Mucosa of gallbladder (tissue), 1 donor: ENCODE measurements around the gene KRT25. TPM values are rescaled to one million over a fixed set of nuclear protein-coding genes. Genes with fewer than 3 reads are reported as not detected.
"Not testable (repeated sequence)": the region's sequence is repeated elsewhere in the genome, so short reads cannot be mapped to it uniquely, and the experiment has no call there.

Experiments used
- DNase-seq: peaks from one replicate; pipeline ENCODE4 v3.0.0-alpha.2; 2020; ENCODE audit warnings: low spot score
- total RNA-seq: library from RNA; stranded (reverse); gene quantifications from one replicate; pipeline ENCODE4 v1.2.1, GENCODE V29; 2021
- donor health status: DM: no; HTN: no; CAD: no.

Gene KRT25
- total RNA-seq, 1 donor from 2014 or later = not detected

DNA sequence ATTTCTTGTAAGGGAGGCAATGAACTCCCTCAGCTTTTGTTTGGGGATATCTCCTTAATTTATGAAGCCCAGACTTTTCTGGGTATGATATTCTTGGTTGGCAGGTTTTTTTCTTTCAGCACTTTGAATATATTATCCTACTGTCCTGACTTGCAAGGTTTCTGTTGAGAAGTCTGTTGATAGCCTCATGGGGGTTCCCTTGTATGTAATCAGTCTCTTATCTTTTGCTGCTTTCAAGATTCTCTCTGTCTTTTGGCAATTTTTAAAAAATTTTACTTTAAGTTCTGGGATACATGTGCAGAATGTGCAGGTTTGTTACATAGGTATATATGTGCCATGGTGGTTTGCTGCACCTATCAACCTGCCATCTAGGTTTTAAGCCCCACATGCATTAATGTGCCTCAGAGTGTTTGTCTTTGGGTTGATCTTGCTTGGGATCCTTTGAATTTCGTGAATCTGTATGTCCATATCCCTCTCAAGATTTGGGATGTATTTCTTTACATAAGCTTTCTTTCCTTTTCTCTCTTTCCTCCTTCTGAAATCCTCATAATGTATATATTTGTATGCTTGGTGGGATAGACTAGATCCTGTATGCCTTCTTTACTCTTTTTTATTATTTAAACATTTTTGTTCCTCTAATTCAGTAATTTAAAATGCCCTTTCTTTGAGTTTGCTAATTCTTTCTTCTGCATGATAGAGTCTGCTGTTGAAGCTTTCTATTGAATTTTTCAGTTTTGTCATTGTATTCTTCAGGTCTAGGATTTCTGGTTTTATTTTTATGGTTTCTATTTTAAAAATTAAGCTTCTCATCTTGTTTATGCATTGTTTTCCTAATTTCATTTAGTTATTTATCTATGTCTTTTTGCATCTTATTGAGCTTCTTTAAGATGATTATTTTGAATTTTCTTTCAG lies 5.2 kb upstream of the KRT25 start:
- DNase-seq = no peak

GRCh38 chr17:40753804-40754203 lies 1.3 kb downstream of the KRT25 start:
- no peak for DNase-seq

DNA sequence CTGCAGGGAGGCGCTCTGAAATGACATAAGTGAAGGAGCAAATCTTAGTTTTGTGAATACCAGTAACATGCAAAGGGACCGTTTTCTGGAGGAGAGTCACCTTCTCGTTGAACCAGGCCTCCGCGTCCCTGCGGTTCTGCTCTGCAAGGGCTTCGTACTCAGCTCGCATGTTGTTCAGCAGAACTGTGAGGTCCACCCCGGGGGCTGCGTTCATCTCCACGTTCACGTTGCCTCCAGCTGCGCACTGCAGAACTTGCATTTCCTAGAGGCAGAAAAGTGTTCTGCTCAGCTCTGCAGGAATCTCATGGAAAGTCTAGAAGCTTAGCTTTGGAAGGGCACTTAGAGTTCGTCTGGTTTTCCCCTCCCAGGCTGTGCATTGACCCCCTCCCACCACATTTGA lies 4.1 kb downstream of the KRT25 start:
- no peak for DNase-seq

DNA sequence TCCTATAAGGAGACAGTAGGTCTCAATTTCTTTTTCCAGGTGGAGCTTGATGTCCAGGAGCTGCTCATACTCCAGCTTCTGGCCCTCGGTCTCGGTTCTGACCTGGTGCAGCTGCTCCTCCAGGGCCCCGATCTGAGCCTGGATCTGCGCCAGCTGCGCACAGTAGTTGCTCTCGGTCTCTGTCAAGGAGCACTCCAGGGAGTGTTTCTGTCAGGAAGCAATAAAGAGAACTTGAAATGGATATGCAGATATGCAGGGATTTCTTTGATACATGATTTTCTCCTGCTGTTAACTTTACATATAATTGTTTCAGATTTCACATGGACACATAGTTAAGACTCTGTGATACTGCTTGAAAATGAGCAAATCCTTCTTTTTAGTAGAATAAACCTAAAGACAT lies 4.7 kb downstream of the KRT25 start:
- no peak for DNase-seq

DNA sequence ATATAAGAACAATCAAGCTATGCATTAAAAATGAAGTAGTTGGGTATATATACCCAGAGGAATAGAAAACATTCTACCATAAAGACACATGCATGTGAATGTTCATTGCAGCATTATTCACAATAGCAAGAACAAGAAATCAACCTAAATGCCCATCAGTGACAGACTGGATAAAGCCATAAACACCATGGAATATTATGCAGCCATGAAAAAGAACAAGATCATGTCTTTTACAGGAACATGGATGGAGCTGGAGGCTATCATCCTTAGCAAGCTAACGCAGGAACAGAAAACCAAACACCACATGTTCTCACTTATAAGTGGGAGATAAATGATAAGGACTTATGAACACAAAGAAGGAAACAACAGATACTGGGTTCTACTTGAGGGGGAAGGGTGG lies 6.5 kb downstream of the KRT25 start:
- not testable (repeated sequence) for DNase-seq

DNA sequence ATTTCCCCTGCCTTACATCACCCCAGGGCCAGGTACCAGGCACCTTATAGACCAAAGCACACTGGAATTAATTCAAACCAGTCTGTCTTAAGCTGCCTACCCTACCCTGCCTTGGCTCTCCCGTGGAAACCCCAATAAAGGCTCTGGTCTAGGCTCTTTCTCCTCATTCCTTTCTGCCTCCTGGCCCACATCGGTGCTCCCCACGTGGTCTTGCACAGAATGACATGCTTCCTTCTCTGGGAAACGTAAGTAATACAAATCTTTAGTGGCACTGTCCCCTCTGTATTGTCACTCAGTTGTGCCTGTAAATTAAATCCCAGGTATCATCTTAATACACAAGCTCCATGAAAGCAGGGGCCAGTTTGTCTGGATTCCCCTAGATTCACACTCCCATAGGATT lies 16.6 kb downstream of the KRT25 start:
- DNase-seq = no peak

DNA sequence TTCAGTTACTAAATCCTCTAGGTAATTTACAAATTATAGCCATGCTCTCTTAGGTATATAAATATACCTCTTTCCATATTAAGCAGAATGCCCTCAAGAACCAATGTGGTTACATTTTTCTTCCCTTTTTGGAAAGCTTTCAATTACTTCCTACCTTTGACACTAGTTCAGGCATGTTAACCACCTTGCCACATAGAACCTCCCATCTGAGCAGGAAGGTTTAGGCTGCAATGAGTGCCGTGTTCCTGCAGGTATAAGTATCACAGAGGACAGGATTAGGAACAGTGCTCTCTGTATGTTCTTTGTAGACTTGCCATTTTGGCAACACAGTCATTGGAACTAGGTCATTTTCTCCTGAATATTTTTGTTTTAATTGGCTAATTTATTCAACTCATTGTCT lies 20.1 kb downstream of the KRT25 start:
- no peak for DNase-seq

GRCh38 chr17:40734018-40734417 lies 21.1 kb downstream of the KRT25 start:
- DNase-seq = no peak

DNA sequence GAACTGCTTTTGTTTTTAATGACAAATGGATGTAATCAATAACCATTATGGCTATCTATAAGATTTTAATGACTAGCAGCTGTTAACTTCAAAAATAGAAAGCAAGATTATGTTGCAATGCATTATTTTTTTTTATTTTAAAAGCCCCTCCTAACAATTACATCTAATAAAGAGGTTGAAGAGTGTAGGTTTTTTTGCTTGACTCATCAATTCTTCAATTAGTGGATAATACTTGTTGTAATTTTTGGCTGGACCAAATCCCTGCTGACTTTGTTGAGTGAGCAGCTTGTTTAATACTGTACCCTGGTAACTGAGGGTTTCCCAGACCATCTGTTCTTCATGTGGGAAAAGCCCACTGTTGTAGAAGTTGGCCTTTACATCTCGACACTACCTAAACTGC lies 24.2 kb downstream of the KRT25 start:
- DNase-seq = no peak

GRCh38 chr17:40727447-40728231 lies 27.5 kb downstream of the KRT25 start:
- DNase-seq = no peak

DNA sequence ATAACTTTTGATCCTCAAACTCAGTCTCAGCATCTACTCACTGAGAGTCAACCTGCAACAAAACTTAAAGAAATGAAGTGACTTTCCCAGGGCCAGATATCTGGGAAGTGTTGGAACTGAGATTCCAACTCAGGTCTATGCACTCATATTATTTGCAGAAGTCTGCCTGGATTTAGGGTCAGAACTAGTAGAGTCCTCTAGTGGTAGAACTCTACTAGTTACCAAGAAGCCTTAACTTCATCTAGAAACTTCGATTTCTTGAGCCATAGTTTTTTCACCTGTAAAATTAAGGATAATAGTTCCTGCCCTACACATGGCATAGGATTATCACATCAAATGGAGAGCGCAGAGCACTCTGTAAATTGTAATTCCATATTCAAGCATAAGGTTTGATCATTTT lies 28.2 kb downstream of the KRT25 start:
- DNase-seq = no peak

- no peak for DNase-seq
Observed at GRCh38 chr17:40724656-40725055, 30.5 kb downstream of the KRT25 start.

GRCh38 chr17:40722241-40722640 lies 32.9 kb downstream of the KRT25 start:
- DNase-seq = no peak

GRCh38 chr17:40720899-40721298 lies 34.2 kb downstream of the KRT25 start:
- no peak for DNase-seq

DNA sequence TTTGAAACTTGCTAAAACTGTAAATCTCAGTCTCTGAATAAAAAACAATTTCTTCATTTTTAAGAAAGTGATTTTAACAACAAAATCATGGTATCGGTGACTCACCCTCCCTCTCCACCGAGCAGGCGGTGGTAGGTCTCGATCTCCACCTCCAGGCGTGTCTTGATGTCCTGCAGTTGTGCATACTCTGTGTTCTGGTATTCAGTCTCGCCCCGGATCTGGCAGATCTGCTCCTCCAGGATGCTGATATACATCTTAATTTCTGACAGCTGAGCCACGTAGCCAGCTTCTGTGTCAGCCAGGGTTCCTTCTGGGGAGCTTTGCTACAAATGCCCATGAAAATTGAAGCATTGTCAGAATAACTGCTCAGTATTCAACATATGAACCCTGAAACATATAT lies 36.2 kb downstream of the KRT25 start:
- DNase-seq = no peak

DNA sequence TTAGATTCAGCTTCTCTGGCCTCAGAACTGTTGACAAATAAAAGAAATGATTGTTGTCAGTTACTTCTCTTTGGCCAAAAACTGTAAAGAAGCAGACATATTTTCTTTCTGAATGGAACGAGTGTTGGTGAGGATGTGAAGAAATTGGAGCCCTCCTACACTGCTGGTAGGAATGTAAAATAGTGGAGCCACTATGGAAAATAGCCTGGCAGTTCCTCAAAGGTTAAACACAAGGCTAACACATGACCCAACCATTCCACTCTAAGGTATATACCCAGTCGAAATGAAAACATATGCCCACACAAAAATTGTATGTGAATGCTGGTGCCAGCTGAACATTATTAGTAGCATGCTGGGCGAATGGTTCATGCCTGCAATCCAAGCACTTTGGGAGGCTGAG lies 37.4 kb downstream of the KRT25 start:
- DNase-seq = no peak

DNA sequence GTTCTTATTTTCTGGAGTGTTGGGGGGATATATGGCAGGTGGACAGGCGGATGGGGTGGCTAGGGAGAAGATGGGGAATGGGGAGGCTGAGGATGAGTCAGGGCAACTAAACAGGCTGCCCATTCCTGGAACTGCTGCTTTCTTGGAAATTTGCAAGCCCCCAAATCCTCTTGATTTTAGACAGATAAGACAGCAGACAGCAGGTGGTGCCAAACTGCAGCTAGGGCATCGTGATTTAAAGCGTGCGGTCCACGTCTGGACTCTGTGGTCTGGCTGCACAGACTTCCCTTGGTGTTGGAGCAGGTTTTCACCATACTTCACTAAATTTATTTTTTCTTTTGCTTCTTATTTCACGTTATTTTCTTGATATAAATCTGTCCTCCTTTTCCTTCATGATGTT lies 40.7 kb downstream of the KRT25 start:
- DNase-seq = no peak

GRCh38 chr17:40707745-40708144 lies 47.4 kb downstream of the KRT25 start:
- DNase-seq = peak; percentile 45

DNA sequence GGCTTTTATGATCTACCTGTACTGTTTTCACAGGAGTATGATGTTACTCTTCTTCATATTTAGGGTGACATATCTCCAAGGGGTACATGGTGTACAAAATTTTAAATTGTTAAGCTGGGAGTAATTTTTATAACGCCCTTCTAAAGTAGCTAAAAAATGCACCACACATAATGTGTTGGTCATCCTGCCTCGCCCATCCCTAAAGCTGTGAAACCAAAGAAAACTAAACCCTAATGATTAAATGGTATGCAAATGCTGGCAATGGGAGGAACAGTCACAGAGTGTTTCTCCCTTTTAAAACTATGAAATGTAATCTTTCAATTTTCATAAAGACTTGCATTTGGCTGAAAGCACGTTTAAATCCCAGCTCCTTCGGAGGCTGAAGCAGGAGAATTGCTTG lies 49.5 kb downstream of the KRT25 start:
- no peak for DNase-seq

DNA sequence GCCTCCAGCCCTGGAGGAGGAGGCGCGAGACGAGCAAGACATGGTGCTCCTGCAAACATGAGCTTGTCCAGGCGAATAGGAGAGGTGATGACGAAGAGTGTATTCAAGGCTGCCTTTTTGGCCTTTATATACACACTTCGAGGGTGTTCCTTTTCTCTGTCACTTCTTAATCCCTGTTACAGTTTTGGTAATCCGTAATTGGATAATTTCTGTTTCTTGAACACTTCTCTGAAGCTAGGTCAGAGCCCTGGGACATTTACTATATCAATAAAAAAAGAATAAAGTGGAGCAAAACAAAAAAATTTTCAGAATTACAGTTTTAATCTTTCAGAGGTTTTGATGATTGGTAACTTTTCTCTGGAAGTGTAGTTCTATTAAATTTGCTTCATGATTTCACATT lies 51.5 kb downstream of the KRT25 start, which contains the start of gene KRT24:
KRT24 (minus strand) TSS at position 101 of the 400 bp plus-strand sequence; CDS start at position 42, 59 bp downstream.
- no peak for DNase-seq

DNA sequence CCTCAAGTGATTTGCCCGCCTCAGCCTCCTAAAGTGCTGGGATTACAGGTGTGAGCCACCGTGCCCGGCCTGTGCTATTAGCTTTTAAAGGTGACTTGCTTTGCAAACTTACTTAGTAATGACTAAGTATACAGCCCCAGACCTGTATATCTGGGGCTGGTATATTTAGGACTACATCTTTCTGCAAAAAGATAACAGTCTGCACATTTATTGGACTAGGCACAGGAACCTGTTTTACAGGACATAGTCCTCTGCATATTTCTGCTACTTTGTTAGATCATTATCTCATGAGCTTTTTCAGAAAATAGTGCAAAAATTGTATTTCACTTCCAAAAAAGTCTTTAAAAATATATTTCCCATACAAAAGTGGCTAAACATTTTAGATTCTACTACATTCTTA lies 52.9 kb downstream of the KRT25 start:
- no peak for DNase-seq

DNA sequence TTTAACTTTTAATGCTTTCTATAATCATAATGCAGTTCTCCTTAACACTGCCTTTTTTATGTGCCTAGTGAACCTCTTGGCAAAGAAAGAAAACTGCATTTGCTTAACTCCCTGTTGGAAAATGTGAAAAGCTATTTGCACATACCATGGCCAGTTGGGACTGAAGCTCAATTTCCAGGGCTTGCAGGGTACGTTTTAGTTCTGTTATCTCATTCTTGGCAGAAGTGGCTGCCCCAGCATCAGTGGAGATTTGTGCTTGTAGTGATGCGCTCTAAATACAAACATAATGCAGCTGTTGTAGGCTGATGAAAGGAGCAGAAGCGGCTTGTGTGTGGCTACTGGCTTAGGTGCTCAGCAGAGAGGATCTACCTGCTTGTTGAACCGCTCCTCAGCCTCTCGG lies 55.3 kb downstream of the KRT25 start:
- no peak for DNase-seq

DNA sequence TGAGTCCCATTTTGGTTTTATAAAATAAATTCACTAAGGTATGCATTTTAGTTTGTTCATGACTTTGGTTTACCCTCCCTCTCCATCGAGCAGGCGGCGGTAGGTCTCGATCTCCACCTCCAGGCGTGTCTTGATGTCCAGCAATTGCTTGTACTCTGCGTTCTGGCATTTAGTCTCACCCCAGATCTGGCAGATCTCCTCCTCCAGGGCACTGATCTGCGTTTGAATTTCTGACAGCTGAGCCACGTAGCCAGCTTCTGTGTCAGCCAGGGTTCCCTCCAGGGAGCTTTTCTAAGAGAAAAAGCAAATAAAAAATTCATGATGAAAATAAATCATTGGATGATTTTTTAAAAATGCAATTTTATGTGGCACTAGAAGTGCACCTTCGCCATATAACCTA lies 55.8 kb downstream of the KRT25 start:
- no peak for DNase-seq
